Measurements from ENCODE around the gene UBE2L5. TPM values are rescaled to one million over a fixed set of nuclear protein-coding genes. Genes with fewer than 3 reads are reported as not detected.

UBE2L5 gene
- total and polyA plus RNA-seq, 2 of the 13 experiments (the other 11 are each of a cell fraction or from before 2014, with no cell fraction given), result 0.13 TPM; not detected in 1

- TF ChIP-seq KIAA2018 (CRISPR knock-in tag; IDR thresholded peaks at IDR 0.05; ENCODE audit: borderline replicate concordance) (no peak), KLF16 (CRISPR knock-in tag; IDR thresholded peaks at IDR 0.05) (peak in 1 of 2 experiments; percentile 65; a peak in 1 of 4 replicates), TBL1XR1 (IDR thresholded peaks at IDR 0.05; ENCODE audit: borderline replicate concordance, low read length, partially characterized antibody) (peak; percentile 43), ZNF766 (CRISPR knock-in tag; IDR thresholded peaks at IDR 0.05; ENCODE audit: borderline replicate concordance) (peak; percentile 84; the same call in 1 of the 2 replicates), GFI1 (CRISPR knock-in tag; IDR thresholded peaks at IDR 0.05; ENCODE audit: borderline replicate concordance) (no peak), KLF13 (CRISPR knock-in tag; IDR thresholded peaks at IDR 0.05) (no peak), ZNF264 (CRISPR knock-in tag; IDR thresholded peaks at IDR 0.05) (peak; percentile 58; the same call in 1 of the 2 replicates), ZNF251 (CRISPR knock-in tag; IDR thresholded peaks at IDR 0.05) (no peak), POLR2A (IDR thresholded peaks at IDR 0.05; ENCODE audit: insufficient read depth in 1 of 2, low read depth in 2 of 2, low read length in 2 of 2) (peak; percentile 27 to 51; a peak in 3 of 4 replicates), ZNF747 (CRISPR knock-in tag; IDR thresholded peaks at IDR 0.05; ENCODE audit: borderline replicate concordance) (0 out of 2 replicates have a peak, but pooled peaks have one; percentile 53), PBX2 (CRISPR knock-in tag; IDR thresholded peaks at IDR 0.05) (no peak), ZNF557 (CRISPR knock-in tag; IDR thresholded peaks at IDR 0.05) (0 out of 2 replicates have a peak, but pooled peaks have one; percentile 42), ZNF343 (CRISPR knock-in tag; IDR thresholded peaks at IDR 0.05) (peak; percentile 82; the same call in 1 of the 2 replicates)
- TF ChIP-seq, protein P1, sequence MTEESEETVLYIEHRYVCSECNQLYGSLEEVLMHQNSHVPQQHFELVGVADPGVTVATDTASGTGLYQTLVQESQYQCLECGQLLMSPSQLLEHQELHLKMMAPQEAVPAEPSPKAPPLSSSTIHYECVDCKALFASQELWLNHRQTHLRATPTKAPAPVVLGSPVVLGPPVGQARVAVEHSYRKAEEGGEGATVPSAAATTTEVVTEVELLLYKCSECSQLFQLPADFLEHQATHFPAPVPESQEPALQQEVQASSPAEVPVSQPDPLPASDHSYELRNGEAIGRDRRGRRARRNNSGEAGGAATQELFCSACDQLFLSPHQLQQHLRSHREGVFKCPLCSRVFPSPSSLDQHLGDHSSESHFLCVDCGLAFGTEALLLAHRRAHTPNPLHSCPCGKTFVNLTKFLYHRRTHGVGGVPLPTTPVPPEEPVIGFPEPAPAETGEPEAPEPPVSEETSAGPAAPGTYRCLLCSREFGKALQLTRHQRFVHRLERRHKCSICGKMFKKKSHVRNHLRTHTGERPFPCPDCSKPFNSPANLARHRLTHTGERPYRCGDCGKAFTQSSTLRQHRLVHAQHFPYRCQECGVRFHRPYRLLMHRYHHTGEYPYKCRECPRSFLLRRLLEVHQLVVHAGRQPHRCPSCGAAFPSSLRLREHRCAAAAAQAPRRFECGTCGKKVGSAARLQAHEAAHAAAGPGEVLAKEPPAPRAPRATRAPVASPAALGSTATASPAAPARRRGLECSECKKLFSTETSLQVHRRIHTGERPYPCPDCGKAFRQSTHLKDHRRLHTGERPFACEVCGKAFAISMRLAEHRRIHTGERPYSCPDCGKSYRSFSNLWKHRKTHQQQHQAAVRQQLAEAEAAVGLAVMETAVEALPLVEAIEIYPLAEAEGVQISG (CRISPR knock-in tag; IDR thresholded peaks at IDR 0.05), result peak; percentile 67; the same call in 1 of the 2 replicates
Observed at GRCh38 chr13:30395192-30396158, 26.8 kb upstream of the UBE2L5 start (continued).

All from HepG2 (cell line).